Caco-2 (cell line): ENCODE results near the gene GPATCH2. TPM values are rescaled to one million over a fixed set of nuclear protein-coding genes. Genes with fewer than 3 reads are reported as not detected.
A peak's percentile ranks its signal among the peaks of the same experiment; 100 is the strongest.

Experiments
- BruUV-seq: library from RNA; stranded (reverse); fragments of 400-500 nt; replicated peaks from 2 replicates; lab custom pipeline; 2021; lab: Mats Ljungman, UMichigan
- CTCF ChIA-PET: fragments of 300-600 bp; sonication (Branson Sonifier 250); formaldehyde crosslinking; loops from one replicate; lab custom pipeline; 2022; ENCODE audit warnings: antibody characterized with exemption; lab: Charles Lee
- POLR2A ChIA-PET: fragments of 300-600 bp; sonication (Branson Sonifier 250); formaldehyde crosslinking; loops from one replicate; lab custom pipeline; 2022; ENCODE audit warnings: antibody characterized with exemption; lab: Charles Lee
- DNase-seq, 2 experiments: peaks; one replicate each; pipeline versions ENCODE4 v3.0.0 to v3.0.0-alpha.2; 2020 to 2022
- H3K27me3 ChIP-seq: replicated peaks from 2 replicates; pipeline ENCODE4 v1.6.0; 2011; ENCODE audit warnings: low read length; ENCODE audit not compliant: control insufficient read depth, insufficient read depth
- H3K36me3 ChIP-seq: 2 replicates; pipeline ENCODE4 v1.5.1; 2011; ENCODE audit warnings: low read length; ENCODE audit not compliant: control insufficient read depth, insufficient read depth
- H3K4me1 ChIP-seq: fragments of 250-450 bp; sonication (Bioruptor Pico); 2 replicates; pipeline ENCODE4 v1.5.1; 2020; ENCODE audit warnings: mild to moderate bottlenecking
- H3K4me3 ChIP-seq: 2 replicates; pipeline ENCODE4 v1.5.1; 2011; ENCODE audit warnings: low read depth, mild to moderate bottlenecking, control low read depth, low read length
- H3K9me3 ChIP-seq: fragments of 250-450 bp; sonication (Bioruptor Pico); 2 replicates; pipeline ENCODE4 v1.5.1; 2020; ENCODE audit warnings: mild to moderate bottlenecking, moderate library complexity
- H3K27ac Mint-ChIP-seq: one replicate; pipeline ENCODE4 v1.8.0; 2022; ENCODE audit warnings: mixed read lengths; ENCODE audit not compliant: unreplicated experiment
- H3K27me3 Mint-ChIP-seq: one replicate; pipeline ENCODE4 v1.8.0; 2022; ENCODE audit warnings: mixed read lengths; ENCODE audit not compliant: insufficient read depth, unreplicated experiment
- H3K36me3 Mint-ChIP-seq: one replicate; pipeline ENCODE4 v1.8.0; 2022; ENCODE audit warnings: mild to moderate bottlenecking, mixed read lengths; ENCODE audit not compliant: insufficient read depth, unreplicated experiment
- H3K4me1 Mint-ChIP-seq: one replicate; pipeline ENCODE4 v1.8.0; 2022; ENCODE audit warnings: low read depth, mixed read lengths; ENCODE audit not compliant: unreplicated experiment
- H3K4me3 Mint-ChIP-seq: one replicate; pipeline ENCODE4 v1.8.0; 2022; ENCODE audit warnings: mild to moderate bottlenecking, moderate library complexity, mixed read lengths; ENCODE audit not compliant: unreplicated experiment
- H3K9me3 Mint-ChIP-seq: one replicate; pipeline ENCODE4 v1.8.0; 2022; ENCODE audit warnings: mixed read lengths; ENCODE audit not compliant: unreplicated experiment
- CTCF ChIP-seq, 2 experiments: fragments of 200-600 bp in 1 of 2; IDR thresholded peaks; 1 replicate in 1 of 2; 2 replicates in 1 of 2; pipeline versions ENCODE4 v1.5.1 to v1.8.0; 2011 to 2022; ENCODE audit warnings: antibody characterized with exemption in 1 of 2, control low read depth in 1 of 2, inconsistent platforms in 1 of 2, low read depth in 1 of 2, low read length in 1 of 2, mild to moderate bottlenecking in 1 of 2, moderate library complexity in 1 of 2; ENCODE audit not compliant: insufficient read depth in 1 of 2, severe bottlenecking in 1 of 2, unreplicated experiment in 1 of 2
- intact Hi-C: fragments of 100-400 bp; cut with micrococcal nuclease; formaldehyde crosslinking; loops from one replicate; pipeline ENCODE4 v1.10.0; 2022; ENCODE audit not compliant: unreplicated experiment
- total RNA-seq: library from RNA; stranded (reverse); gene quantifications from 2 replicates; pipeline ENCODE4 v1.2.3, GENCODE V29; 2022

The GPATCH2 gene
- total RNA-seq, 1 experiment from 2014 or later, result 13.2 TPM

GRCh38 chr1:217403026-217403720, 227.7 kb downstream of the GPATCH2 start:
- Mint-ChIP-seq H3K4me3 (no peak overlapping the region), H3K36me3 (no peaks in the 10 kb centered on the region), H3K4me1 (no peaks in the 10 kb centered on the region), H3K27me3 (peaks cover 2% of the 10 kb centered on the region), H3K27ac (no peak overlapping the region), H3K9me3 (no peaks in the 10 kb centered on the region)
- intact Hi-C loops, result no loop called here
- no peaks in the 10 kb centered on the region for H3K36me3 ChIP-seq
- H3K27me3 ChIP-seq, result no peaks in the 10 kb centered on the region
- no peak for TF ChIP-seq CTCF (IDR thresholded peaks at IDR 0.05; ENCODE audit: insufficient read depth in 1 of 2, low read depth in 1 of 2, low read length in 1 of 2, severe bottlenecking in 1 of 2, unreplicated experiment in 1 of 2)
- H3K9me3 ChIP-seq, result no peaks in the 10 kb centered on the region
- H3K4me1 ChIP-seq, result no peaks in the 10 kb centered on the region
- no peak for DNase-seq
- no peak overlapping the region for H3K4me3 ChIP-seq
- no TSS peak for BruUV-seq
- POLR2A ChIA-PET, result no interaction called here
- CTCF ChIA-PET, result no interaction called here

- BruUV-seq, result no TSS peak
- no peak for TF ChIP-seq CTCF (IDR thresholded peaks at IDR 0.05; ENCODE audit: insufficient read depth in 1 of 2, low read depth in 1 of 2, low read length in 1 of 2, severe bottlenecking in 1 of 2, unreplicated experiment in 1 of 2)
These were observed 228.6 kb downstream of the GPATCH2 start for GRCh38 chr1:217402301-217402700.

GRCh38 chr1:217393896-217394295, 237.0 kb downstream of the GPATCH2 start:
- Mint-ChIP-seq H3K36me3 (no peaks in the 10 kb centered on the region), H3K4me3 (no peak overlapping the region), H3K4me1 (no peaks in the 10 kb centered on the region), H3K9me3 (no peaks in the 10 kb centered on the region), H3K27ac (no peak overlapping the region), H3K27me3 (peaks cover 3% of the 10 kb centered on the region)
- no TSS peak for BruUV-seq
- H3K27me3 ChIP-seq, result no peaks in the 10 kb centered on the region; the same call in 1 of the 2 replicates
- peak; percentile 14 to 44 for TF ChIP-seq CTCF (IDR thresholded peaks at IDR 0.05; ENCODE audit: insufficient read depth in 1 of 2, low read depth in 1 of 2, low read length in 1 of 2, severe bottlenecking in 1 of 2, unreplicated experiment in 1 of 2)
- ChIA-PET POLR2A (no interaction called here), CTCF (no interaction called here)
- H3K4me3 ChIP-seq, result no peak overlapping the region
- DNase-seq, result peak in 1 of 2 experiments; percentile 7
- H3K36me3 ChIP-seq, result no peaks in the 10 kb centered on the region
- no peaks in the 10 kb centered on the region for H3K9me3 ChIP-seq
- H3K4me1 ChIP-seq, result no peaks in the 10 kb centered on the region
- intact Hi-C loops, result loop anchor here (5.0 kb wide), 1 partner anchor 642 kb away; no protein-coding TSS in a partner anchor

More at GRCh38 chr1:217402301-217402700, 228.6 kb downstream of the GPATCH2 start:
- Mint-ChIP-seq H3K27ac (no peak overlapping the region), H3K4me3 (no peak overlapping the region), H3K36me3 (no peaks in the 10 kb centered on the region), H3K27me3 (peaks cover 2% of the 10 kb centered on the region), H3K9me3 (no peaks in the 10 kb centered on the region), H3K4me1 (no peaks in the 10 kb centered on the region)
- H3K4me1 ChIP-seq, result no peaks in the 10 kb centered on the region
- ChIA-PET POLR2A (no interaction called here), CTCF (no interaction called here)
- no peaks in the 10 kb centered on the region for H3K9me3 ChIP-seq
- no peak overlapping the region for H3K4me3 ChIP-seq
- DNase-seq, result no peak
- intact Hi-C loops, result no loop called here
- no peaks in the 10 kb centered on the region for H3K27me3 ChIP-seq
- no peaks in the 10 kb centered on the region for H3K36me3 ChIP-seq
